ENCODE results near the gene SEC11A.
"Not testable (repeated sequence)": the region's sequence is repeated elsewhere in the genome, so short reads cannot be mapped to it uniquely, and the experiment has no call there.

SEC11A gene

DNA sequence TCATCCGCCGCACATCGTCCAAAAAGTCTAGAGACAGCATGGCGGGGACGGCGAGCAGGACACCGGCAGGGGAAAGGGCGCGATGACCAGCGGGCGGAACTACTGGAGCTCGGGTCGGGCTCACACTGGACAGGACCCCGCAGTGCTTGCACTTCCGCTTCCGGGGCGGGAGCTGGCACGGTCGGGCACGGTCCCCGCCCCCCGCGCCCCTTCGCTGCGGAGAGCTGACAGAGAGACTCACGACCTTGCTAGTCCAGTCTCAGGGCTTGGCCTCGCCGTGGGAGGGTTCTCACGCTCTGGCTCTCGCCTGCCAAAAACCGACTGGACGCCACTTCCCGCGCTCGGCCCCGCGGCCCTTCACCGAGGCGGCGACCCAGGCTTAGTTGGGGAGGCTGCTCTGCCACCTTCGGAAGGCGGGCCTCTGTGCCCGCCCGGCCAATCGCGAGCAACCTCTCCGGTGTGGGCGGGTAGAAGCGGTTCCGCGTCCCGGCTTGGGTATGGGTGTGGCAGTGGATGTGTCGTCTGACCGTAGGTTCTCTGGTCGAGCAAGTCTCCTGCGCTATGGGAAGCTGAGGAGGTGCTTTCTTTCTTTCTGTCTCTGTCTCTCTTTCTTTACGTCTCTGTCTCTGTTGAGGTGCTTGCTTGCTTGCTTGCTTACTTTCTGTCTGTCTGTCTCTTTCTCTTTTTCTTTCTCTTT, at the start of gene SEC11A:
TSS of gene SEC11A (minus strand) at position 104 of the 697 bp plus-strand sequence. CDS start at position 40, 64 bp downstream.
- peak; percentile 70 to 90 for DNase-seq

DNA sequence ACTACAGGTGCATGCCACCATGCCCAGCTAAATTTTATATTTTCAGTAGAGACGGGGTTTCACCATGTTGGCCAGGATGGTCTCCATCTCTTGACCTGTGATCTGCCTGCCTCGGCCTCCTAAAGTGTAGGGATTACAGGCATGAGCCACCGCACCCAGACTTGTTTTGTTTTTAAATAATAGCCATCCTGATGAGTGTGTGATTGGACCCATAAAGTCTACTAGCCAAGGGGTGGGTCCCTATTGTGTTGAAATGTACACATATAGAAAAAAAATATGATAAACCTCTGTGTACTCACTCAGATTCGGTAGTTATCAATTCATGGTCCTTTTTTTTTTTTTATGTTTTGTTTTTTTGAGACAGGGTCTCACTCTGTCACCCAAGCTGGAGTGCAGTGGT, 49.7 kb upstream of the SEC11A start:
- no peak for DNase-seq

DNA sequence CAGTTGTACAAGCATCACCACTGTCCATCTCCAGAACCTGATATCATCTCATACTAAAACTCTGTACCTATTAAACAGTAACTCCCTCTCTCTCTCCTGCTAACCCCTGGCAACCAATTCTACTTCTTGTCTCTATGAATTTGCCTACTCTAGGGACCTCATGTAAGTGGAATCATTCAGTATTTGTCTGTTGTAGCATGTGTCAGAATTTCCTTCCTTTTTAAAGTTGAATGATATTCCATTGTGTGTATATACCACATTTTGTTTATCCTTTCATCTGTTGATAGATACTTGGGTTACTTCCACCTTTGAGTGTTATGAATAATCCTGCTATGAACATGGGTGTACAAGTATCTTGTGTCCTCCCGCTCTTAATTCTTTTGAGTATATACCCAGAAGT, 49.0 kb upstream of the SEC11A start:
- DNase-seq = no peak

DNA sequence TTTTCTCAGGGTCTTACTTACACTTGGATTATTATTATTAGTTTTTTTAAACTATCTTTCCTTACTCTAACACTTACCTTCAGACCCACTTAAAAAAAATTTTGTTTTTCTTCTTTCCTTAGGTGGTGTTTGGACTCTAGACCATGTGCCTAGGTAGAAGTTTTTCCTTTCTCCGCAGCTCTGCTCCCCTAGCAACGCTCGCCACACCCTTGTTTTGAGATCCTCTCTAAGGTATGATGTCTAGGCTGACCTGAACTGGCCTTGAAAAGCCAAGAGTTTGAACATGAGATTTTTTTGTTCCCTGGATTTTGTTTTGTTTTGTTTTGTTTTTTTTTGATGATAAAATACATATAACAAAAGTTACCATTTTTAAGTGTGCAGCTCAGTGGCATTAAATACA, 48.6 kb upstream of the SEC11A start:
- no peak for DNase-seq

DNA sequence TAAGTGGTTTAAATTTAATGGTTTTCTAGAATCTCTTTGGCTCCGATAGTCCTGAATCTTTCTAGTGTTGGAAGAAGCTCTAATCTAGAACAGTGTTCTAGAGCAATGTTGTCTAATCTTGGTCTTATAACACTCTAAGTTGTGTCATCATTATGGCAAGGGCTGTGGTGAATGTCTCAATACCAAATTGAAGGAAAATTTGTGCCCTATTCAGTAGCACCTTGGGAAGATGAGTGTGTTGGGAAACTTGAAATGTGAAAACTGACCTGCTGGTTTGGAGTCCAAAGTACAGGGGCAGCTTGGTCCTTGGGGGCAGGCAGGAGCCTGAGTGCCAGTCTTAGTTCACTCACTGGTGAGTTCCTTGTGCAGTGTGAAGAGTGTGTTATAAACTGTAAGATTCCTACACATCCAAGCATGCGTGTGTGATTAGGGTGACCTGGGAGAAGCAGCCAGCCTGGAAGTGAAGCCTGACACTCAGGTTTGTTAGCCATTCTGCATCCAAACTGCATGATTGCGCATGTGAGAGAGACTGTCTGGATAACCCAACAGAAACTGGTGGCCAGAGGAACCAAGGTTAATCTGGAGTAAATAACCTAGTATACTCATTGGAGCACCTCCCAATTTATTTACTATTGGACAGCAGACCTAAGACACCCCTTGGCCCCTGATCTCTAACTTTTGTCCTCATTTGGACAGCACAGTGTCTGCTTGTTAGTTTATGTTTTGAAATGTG, 47.1 kb upstream of the SEC11A start:
- DNase-seq = no peak

DNA sequence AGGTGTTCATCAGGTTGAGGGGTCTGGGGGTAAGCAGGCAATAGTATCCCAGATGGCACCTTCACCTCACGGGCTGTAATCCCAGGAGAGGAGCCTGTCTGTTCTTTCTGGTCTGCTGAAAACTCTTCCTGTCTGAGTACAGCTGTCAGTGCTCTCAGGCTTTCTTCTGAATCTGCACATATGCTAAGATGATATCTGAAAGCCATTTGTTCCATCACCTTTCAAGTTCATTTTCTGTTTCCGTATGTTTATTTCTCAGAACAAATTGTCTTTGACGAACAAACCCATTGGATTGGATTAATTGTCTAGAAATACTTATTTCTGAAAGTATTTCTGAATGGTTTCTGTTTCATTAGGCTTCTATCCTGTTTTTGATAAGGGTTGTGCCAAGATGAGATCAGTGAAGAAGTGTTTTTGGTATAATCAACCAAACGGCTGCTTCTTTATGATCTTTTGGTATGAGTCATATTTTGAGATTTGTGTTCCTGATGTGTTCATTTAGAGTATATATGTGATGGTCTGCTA, 45.7 kb upstream of the SEC11A start:
- no peak for DNase-seq

DNA sequence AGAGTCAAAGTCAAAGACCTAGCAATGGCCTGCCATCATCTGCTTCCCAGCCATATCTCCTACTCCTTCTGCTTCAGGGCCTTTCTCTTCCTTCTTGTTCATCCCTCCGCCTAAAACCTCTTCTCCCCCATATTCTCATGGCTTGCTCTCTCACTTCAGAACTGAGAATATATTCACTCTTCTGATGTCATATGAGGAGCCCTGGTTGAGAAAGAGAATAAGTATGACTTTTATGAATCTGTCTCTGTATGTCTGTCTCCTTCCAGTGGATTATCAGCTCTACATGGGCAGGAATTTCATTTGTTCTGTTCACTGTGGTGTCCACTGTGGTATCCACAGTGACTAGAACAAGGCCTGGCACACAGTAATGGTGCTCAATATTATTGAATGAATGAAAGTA, 44.3 kb upstream of the SEC11A start:
- no peak for DNase-seq

DNA sequence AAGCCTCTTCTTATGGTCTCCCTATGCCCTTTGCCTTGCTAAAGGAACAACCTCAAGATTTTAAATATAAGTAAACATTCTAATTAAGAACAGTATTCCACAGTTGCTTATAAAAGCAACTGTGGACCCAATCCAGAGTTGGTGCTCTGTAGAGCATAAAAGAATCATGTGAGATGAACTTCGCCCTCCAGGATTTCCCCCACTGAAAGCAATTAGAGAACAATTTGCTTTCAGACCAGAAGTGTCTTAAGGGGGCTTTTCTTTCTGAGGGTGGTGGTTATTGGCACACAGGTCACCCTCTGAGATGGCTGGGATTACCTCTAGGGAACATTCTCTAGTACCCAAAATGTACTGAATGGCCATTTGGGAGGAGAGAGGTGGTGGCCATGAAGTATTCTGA, 43.1 kb upstream of the SEC11A start:
- DNase-seq = no peak

DNA sequence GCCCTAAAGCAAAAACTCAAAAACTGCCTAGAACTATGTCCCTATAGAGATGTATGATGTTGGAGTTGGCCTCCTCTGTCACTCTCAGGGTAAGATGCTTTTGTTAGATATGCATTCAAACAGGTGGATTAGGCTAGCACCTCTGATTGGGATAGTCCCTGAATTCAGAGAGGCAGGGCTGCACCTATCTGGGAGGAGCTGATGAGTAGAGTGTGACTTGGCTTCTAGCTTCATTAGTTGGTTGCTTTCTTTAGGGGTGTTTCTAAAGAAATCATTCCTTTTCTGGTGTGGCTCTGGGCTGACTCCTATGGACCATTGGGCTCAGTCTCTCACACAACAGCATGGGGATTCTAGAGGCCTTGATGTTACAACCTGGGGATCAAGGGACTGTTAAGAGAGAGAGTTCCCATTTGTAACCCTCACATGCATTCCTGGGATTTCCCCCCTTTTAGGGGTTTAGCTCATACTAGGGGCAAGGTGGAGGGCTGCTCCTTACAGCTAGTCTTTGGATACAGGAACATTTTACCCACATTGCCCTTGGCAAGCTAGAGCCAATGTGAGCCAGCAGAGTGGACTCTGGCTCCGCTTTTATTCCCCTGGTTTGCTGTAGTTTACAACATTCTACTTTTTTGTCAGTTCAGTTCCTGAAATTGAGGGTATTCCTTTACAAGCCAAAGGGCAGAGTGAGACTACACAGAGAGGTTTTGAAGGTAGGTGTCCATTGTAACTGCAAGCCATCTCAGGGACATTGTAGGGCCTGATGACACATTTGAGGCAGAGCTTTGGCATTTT, 40.0 kb upstream of the SEC11A start:
- DNase-seq = no peak

DNA sequence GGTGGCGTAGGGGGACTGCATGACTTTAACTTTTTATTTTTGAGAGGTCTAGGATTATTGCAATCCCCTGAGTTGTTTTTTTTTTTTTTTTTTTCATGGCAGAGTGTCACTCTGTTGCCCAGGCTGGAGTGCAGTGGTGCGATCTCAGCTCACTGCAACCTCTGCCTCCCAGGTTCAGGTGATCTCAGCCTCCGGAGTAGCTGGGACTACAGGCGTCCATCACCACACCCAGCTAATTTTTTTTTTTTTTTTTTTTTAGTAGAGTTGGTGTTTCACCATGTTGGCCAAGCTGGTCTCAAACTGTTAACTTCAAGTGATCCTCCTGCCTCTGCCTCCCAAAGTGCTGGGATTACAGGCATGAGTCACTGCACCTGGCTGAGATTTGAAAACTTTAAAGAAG, 39.0 kb upstream of the SEC11A start:
- not testable (repeated sequence) for DNase-seq

DNA sequence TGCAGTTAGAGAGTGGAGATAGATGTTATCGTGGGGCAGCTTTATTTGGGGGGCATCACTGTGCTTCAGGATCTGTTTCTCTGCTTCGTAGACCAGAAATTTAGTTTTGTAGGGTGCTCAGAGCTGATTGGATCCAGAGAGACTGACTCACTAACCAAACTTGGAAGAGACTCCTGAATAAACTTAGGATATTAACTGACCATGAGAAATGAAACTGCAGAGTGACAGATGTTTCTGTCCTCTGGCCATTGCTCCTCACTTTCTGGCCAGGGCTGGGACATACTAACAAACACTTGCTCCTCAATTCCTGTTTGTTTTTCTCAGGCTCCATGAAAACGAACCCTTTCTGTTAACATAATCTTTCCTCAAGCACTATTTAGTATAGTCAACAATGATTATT, 36.8 kb upstream of the SEC11A start:
- DNase-seq = no peak

DNA sequence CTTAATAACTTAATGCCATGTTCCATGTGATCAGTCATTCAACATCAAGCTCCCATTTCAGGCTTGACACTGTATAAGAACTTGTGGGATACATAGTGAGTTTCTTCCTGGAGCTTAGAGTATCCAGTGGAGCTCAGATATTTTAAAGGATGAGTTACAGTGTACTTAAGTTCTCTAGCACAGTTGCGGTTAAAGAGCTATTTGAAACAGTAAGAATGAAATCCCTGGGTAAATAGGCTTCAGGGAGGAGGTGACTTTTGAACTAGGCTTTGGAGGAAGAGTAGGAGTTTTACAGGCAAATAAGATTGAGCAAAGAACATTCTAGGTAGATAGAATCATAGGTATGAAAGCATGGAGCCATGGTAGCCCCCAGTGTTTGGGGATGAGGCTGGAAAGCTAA, 36.3 kb upstream of the SEC11A start:
- no peak for DNase-seq

DNA sequence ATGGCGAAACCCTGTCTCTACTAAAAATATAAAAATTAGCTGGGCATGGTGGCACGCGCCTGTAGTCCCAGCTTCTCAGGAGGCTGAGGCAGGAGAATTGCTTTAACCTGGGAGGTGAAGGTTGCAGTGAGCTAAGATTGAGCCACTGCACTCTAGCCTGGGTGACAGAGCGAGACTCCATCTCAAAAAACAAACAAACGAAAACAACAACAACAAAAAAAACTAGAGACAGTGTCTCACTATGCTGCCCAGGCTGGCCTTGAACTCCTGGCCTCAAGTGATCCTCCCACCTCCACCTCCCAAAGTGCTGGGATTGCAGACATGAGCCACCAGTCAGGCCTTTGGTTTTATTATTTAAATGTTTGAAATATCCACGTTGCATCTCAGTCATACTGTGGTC, 35.8 kb upstream of the SEC11A start:
- not testable (repeated sequence) for DNase-seq

DNA sequence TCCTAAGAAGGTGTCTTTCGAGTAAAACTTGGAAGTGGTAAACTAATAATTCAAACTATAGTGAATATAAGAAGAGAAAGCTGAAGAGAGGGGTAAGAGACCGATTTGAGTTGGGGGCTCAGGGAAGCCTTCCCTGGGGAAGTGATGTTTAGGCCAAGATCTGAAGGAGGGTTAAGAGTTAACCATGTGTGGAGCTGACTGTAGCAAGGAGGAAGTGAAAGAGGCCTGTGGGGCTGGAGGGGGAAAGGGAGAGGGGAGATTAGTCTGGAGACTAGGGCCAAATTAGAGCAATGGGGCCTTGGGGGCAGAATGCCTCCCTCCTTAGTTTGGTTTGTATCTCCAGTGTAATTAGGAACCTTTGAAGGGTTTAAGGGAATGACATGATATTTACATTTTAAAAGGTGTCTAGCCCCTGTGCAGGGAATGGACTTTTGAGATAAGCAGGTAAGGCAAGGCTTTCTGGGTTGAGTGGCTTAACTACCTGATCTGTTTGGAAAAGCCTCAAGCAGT, 34.7 kb upstream of the SEC11A start:
- DNase-seq = no peak

DNA sequence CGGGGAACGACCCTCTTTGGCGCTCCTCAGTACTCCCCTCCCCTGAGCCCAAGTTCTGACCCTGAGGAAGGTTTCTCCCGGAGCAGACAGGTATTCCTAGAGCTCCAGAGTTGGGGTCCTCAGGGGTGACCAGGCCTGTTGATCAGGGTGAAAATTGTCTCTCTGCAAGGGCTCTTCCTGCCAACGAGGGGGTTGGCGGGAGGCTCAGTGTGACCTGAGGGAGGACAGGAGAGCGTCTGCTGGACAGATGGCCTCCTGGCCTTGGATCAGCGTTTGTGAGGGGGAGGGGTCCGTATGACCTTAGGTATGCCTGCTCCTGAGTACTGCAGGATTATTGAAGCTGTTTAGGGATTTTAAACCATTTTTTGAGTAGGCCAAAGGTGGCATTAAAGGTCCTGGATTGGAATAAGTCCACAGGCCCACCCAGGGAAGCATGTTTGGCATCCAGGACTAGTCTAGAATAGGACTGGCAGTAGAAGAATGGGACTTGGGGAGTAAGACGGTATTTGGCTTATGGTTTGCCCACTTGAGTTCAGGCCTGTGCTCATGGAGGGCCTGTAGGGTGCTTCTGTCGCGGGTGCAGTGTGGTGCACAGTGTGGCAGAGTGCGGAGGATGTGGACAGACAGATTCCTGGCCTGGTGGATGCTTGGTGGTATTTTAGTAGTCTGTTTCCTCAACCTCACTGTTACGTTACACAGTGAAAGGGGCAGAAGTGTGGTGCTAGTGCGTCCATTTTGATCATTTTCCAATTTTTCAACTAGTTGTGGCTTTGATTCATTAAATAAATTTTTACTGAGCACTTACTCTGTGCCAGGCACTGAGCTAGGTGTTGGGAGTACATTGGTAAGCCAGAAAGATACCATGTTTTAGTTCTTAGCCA, 33.4 kb upstream of the SEC11A start:
- DNase-seq = no peak

DNA sequence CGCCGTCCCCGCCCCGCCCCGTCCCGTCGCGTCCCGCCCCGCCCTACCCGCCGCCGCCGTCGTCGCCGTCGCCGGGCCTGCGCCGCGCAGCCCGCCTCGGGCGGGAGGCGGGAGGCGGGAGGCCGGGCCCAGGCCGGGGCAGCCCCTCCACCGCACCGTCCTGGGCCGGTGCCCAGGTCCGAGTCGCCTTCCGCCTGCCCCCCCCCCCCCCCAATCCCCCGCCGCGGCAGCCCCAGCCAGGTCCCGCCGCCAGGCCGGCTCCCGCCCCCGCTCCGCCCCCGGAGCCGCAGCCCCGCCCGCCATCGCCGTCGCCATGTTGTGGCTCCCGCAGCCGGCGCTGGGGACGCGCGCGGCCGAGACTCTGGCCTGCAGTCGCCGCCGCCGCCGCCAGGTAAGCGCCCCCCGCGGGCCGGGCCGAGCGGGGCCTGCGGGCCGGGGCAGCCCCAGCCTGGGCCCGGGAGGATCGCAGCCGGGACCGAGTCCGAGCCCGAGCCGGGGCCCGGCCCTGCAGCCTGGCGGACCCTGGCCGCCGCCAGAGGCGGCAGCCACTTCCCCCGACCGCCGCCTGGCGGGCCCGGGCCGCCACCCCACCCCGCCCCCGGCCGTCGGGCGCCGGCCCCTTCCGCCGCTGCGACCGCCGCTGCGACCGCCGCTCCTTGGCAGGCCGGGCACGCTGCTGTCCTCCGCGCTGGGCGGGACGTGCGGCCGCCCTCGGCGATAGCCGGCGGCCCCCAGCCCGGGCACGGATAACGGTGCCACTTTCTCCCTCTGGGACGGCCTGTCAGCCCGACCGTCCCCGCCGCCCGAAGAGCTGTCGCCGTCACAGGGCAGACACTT, 32.6 kb upstream of the SEC11A start, which contains the start of gene ZNF592:
TSS of gene ZNF592 (plus strand) at position 319 of the 837 bp plus-strand sequence. CDS start 34,084 bp downstream, outside the sequence.
- DNase-seq = peak in 1 of 2 experiments; percentile 79

DNA sequence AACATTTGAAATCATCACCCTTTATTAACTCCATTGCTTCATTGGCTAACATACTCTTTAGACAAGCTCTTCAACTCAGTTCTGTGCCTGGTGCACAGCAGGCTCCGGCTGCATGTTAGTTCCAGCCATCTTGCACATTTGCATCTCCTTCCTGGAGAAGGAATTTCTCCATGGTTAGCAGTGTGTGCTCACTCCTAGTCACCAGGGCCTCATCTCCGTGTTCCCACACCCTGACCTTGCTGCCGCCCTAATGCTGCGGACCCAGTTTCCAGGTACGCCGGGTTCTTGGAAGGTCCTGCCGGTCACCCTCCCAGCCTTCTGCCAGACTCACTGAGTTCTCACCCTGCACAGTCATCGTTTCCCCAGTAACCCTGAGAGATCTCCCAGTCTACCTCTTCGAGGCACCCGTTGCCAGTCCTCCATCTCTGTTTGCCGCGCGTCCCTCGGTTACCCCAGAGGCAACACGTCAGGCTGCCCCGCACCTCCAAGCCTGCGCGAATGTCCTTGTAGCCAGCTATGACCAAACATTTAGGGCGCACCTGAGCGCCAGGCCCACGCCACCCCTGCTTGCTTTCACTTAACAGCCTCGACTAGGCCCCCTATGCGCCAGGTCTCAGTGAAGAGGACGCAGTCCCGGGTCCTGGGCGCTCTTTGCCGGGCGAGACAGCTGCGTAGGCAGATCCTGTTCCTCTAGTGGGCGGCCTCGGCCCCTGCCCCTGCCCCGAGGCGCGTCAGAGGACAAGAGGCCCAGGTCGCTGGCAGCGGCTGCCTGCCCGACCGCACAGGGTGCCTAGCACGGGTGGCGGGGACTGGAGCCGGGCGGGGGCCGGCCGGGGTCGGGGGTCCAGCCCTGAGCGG, 31.7 kb upstream of the SEC11A start:
- peak in 1 of 2 experiments; percentile 6 for DNase-seq

DNA sequence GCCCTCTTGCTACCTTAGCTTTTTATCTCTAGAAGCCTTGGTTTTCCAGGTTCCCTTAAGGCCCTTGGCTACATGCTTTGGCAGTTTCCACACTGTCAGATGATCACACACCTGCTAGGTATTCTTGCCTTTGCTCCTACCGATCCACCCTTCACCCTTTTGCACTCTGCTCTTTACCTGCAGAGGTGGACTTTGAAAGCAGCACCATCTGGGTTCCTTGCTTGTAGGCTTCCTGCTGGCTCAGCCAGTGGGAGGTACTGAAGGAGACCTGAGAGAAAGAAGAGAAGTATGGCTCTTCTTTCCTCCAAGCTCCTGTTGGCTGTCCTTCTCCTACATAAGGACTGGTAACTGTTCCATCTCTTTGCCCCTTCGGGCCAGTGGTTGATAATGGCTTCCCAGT, 25.2 kb upstream of the SEC11A start:
- no peak for DNase-seq

DNA sequence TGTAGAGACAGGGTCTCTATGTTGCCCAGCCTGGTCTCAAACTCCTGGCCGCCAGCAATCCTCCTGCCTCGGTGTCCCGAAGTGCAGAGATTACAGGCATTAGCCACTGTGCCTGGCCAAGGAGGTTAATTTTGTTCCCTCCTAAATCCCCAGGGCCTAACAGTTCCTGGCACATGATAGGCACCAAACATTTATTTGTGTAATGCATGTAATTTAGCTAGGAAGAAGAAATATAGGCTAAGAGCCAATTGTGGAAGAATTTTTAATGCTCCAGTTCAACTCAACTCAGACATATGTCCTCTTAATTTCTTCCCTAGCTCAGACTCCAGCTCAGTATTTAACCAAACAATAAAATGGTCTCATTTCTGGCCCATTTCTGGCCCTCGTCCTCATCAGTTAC, 24.8 kb upstream of the SEC11A start:
- DNase-seq = peak in 1 of 2 experiments; percentile 23

DNA sequence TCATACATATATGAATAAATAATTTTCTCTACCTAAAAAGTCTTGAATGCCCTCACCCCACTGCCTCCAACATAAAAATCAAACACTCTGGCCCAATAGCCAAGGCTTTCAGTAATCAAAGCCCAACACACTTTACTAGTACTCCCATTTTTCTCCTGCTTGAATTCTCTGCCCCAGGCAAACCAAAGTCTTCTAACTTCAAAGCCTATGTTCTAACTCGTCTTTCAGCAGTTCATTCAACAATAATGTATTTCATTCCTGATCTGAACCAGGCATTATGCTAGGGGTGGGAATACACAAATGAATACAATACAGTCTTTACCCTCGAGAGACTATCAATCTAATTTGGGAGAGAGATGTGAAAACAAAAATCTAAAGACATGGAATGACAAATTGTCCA, 21.1 kb upstream of the SEC11A start:
- DNase-seq = no peak
